GM12878 (cell line): ENCODE data around the gene CISD2. TPM values are rescaled to one million over a fixed set of nuclear protein-coding genes. Genes with fewer than 3 reads are reported as not detected.

Source experiments
- ATF7 ChIP-seq: fragments of 450-650 bp; IDR thresholded peaks from 2 replicates; pipeline ENCODE4 v1.6.1; 2016; ENCODE audit warnings: low read depth, mild to moderate bottlenecking
- CEBPB ChIP-seq, 2 experiments: fragments of 150-350 bp in 1 of 2; IDR thresholded peaks; 2 replicates each; pipeline ENCODE4 v1.6.1; 2012 to 2014; ENCODE audit warnings: low read depth in 2 of 2, low read length in 2 of 2, borderline replicate concordance in 1 of 2, inconsistent platforms in 1 of 2
- EP300 ChIP-seq, 2 experiments: fragments of 150-350 bp in 1 of 2; IDR thresholded peaks; 2 replicates each; pipeline ENCODE4 v1.6.1; 2011 to 2012; ENCODE audit warnings: low read depth in 2 of 2, low read length in 2 of 2, borderline replicate concordance in 1 of 2, improper control_type of control experiment in 1 of 2, inconsistent platforms in 1 of 2; ENCODE audit not compliant: control insufficient read depth in 1 of 2
- FOXM1 ChIP-seq: IDR thresholded peaks from 2 replicates; pipeline ENCODE4 v1.6.1; 2012; ENCODE audit warnings: low read depth, mild to moderate bottlenecking, inconsistent platforms, low read length, moderate library complexity
- GATAD2B ChIP-seq: fragments of 450-650 bp; conservative IDR thresholded peaks from 2 replicates; pipeline ENCODE4 v1.6.1; 2017; ENCODE audit warnings: low read depth, mild to moderate bottlenecking, moderate library complexity
- HDGF ChIP-seq: fragments of 450-650 bp; IDR thresholded peaks from 2 replicates; pipeline ENCODE4 v1.6.1; 2016; ENCODE audit warnings: antibody characterized with exemption
- KLF5 ChIP-seq: fragments of 450-650 bp; IDR thresholded peaks from 2 replicates; pipeline ENCODE4 v1.6.1; 2014; ENCODE audit warnings: mild to moderate bottlenecking; ENCODE audit not compliant: partially characterized antibody
- RAD51 ChIP-seq: fragments of 450-650 bp; IDR thresholded peaks from 2 replicates; pipeline ENCODE4 v1.6.1; 2016; ENCODE audit warnings: moderate library complexity, mild to moderate bottlenecking, inconsistent platforms
- RCOR1 ChIP-seq: conservative IDR thresholded peaks from 2 replicates; pipeline ENCODE4 v1.6.1; 2012; ENCODE audit warnings: low read depth, low read length, improper control_type of control experiment
- REST ChIP-seq: IDR thresholded peaks from 2 replicates; pipeline ENCODE4 v1.6.1; 2012; ENCODE audit warnings: mild to moderate bottlenecking, low read depth, low read length
- RUNX3 ChIP-seq: IDR thresholded peaks from 2 replicates; pipeline ENCODE4 v1.6.1; 2012; ENCODE audit warnings: low read length, inconsistent platforms
- USF2 ChIP-seq: IDR thresholded peaks from 2 replicates; pipeline ENCODE4 v1.6.1; 2011; ENCODE audit warnings: low read depth, low read length, improper control_type of control experiment, borderline replicate concordance
- ZSCAN29 ChIP-seq: fragments of 450-650 bp; IDR thresholded peaks from 2 replicates; pipeline ENCODE4 v1.6.1; 2017; ENCODE audit warnings: mild to moderate bottlenecking, moderate library complexity
- polyA plus RNA-seq, 11 experiments: library from polyadenylated mRNA; depleted of rRNA in 4 of 11; unstranded in 6 of 11; stranded (reverse) in 5 of 11; fragments of >200 nt; fragmentation: Nextera tagmentation in 4 of 11; fragmentation: Illumina TruSeq in 1 of 11; extraction: Ambion mirVana in 4 of 11; extraction: Trizol in 1 of 11; gene quantifications; 1 replicate in 1 of 11; 2 replicates in 10 of 11; pipeline versions ENCODE4 v1.2.1 to v1.2.3, GENCODE V29; 2011 to 2016; ENCODE audit warnings: inconsistent platforms in 2 of 11, missing spikeins in 2 of 11, low read depth in 1 of 11
- total RNA-seq, 4 experiments: library from RNA; depleted of rRNA in 3 of 4; stranded (reverse); fragments of >200 nt in 3 of 4; fragmentation: Illumina TruSeq in 1 of 4; extraction: Trizol in 1 of 4; gene quantifications; 2 replicates each; pipeline versions ENCODE4 v1.2.1 to v1.2.3, GENCODE V29; 2013 to 2021
- TF ChIP-seq, protein P1 (sequence below): IDR thresholded peaks from 2 replicates; pipeline ENCODE4 v1.6.1; 2012; ENCODE audit warnings: low read depth, low read length, improper control_type of control experiment
- TF ChIP-seq, protein P2 (sequence below): IDR thresholded peaks from 2 replicates; pipeline ENCODE4 v1.6.1; 2011; ENCODE audit warnings: borderline replicate concordance, low read depth, mild to moderate bottlenecking, moderate library complexity, mixed read lengths, low read length; ENCODE audit not compliant: insufficient read depth; ENCODE audit errors: extremely low read length
- TF ChIP-seq, protein P3 (sequence below): fragments of 450-650 bp; IDR thresholded peaks from 2 replicates; pipeline ENCODE4 v1.6.1; 2014; ENCODE audit warnings: mild to moderate bottlenecking
- TF ChIP-seq, protein P4 (sequence below): fragments of 450-650 bp; IDR thresholded peaks from 2 replicates; pipeline ENCODE4 v1.6.1; 2018; ENCODE audit warnings: mild to moderate bottlenecking, low read depth, moderate library complexity; ENCODE audit not compliant: partially characterized antibody

The CISD2 gene
- total and polyA plus RNA-seq, 10 of the 15 experiments (the other 5 are each of a cell fraction or from before 2014, with no cell fraction given), result 29.5 to 132 (median 38.9) TPM

DNA sequence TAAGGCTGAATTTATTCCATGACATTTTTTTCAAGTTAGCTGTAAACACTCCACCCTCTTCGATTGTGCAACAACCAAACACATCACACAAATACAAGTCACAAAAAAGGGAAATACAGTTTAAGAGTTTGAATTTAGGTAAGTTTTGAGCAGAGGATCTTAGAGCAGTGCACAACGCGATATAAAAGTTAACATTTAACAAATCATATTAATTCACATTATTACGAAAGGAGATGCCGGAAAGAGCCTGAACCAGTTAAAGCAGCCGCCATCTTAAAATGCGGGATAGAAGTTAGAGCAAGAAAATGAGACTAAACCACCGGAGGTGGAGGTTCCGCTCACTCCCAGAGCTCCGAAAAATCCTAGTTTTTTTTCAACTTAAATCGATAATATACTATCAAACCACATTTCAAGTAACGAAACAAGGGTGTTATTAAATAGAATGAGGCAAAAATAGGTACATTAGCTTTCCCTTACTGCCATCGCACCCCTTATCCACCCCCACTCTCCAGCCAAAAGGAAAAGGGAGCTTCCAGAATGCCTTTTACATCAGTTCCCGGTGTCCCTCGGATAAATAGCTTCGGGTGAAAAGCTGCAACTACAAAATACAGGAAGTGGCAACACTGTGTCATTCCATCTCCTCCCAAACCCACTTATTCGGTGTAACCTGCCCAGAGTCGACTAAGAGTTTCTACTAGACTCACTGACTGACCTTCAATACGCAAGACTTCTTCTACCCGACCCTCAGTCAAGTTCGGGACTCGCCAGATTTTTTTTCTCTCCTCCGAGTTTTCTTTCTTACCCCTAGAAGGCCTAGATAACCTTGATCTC is 43.3 kb upstream of the CISD2 start (continued):
- TF ChIP-seq, protein P1, sequence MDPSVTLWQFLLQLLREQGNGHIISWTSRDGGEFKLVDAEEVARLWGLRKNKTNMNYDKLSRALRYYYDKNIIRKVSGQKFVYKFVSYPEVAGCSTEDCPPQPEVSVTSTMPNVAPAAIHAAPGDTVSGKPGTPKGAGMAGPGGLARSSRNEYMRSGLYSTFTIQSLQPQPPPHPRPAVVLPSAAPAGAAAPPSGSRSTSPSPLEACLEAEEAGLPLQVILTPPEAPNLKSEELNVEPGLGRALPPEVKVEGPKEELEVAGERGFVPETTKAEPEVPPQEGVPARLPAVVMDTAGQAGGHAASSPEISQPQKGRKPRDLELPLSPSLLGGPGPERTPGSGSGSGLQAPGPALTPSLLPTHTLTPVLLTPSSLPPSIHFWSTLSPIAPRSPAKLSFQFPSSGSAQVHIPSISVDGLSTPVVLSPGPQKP, result no peak
- peak; percentile 88 for TF ChIP-seq ATF7
- TF ChIP-seq EP300 (IDR thresholded peaks at IDR 0.05; ENCODE audit: borderline replicate concordance in 1 of 2, control insufficient read depth in 1 of 2, low read depth in 2 of 2, low read length in 2 of 2), result 0 out of 4 replicates have a peak, but pooled peaks of 1 of the 2 experiments have one; percentile 14
- no peak for TF ChIP-seq FOXM1
- TF ChIP-seq CEBPB (IDR thresholded peaks at IDR 0.05; ENCODE audit: borderline replicate concordance in 1 of 2, low read depth in 2 of 2, low read length in 2 of 2), result peak in 1 of 2 experiments; percentile 53; a peak in 1 of 4 replicates
- TF ChIP-seq HDGF, result no peak
- TF ChIP-seq GATAD2B, result no peak
- peak; percentile 38; the same call in 1 of the 2 replicates for TF ChIP-seq RUNX3
- no peak for TF ChIP-seq KLF5
- TF ChIP-seq, protein P2, sequence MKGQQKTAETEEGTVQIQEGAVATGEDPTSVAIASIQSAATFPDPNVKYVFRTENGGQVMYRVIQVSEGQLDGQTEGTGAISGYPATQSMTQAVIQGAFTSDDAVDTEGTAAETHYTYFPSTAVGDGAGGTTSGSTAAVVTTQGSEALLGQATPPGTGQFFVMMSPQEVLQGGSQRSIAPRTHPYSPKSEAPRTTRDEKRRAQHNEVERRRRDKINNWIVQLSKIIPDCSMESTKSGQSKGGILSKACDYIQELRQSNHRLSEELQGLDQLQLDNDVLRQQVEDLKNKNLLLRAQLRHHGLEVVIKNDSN, result no peak
- TF ChIP-seq RAD51, result no peak
- TF ChIP-seq, protein P3, sequence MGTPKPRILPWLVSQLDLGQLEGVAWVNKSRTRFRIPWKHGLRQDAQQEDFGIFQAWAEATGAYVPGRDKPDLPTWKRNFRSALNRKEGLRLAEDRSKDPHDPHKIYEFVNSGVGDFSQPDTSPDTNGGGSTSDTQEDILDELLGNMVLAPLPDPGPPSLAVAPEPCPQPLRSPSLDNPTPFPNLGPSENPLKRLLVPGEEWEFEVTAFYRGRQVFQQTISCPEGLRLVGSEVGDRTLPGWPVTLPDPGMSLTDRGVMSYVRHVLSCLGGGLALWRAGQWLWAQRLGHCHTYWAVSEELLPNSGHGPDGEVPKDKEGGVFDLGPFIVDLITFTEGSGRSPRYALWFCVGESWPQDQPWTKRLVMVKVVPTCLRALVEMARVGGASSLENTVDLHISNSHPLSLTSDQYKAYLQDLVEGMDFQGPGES, result no peak
- no peak for TF ChIP-seq RCOR1
- no peak for TF ChIP-seq ZSCAN29
- no peak for TF ChIP-seq USF2
- TF ChIP-seq REST, result no peak
- TF ChIP-seq, protein P4, sequence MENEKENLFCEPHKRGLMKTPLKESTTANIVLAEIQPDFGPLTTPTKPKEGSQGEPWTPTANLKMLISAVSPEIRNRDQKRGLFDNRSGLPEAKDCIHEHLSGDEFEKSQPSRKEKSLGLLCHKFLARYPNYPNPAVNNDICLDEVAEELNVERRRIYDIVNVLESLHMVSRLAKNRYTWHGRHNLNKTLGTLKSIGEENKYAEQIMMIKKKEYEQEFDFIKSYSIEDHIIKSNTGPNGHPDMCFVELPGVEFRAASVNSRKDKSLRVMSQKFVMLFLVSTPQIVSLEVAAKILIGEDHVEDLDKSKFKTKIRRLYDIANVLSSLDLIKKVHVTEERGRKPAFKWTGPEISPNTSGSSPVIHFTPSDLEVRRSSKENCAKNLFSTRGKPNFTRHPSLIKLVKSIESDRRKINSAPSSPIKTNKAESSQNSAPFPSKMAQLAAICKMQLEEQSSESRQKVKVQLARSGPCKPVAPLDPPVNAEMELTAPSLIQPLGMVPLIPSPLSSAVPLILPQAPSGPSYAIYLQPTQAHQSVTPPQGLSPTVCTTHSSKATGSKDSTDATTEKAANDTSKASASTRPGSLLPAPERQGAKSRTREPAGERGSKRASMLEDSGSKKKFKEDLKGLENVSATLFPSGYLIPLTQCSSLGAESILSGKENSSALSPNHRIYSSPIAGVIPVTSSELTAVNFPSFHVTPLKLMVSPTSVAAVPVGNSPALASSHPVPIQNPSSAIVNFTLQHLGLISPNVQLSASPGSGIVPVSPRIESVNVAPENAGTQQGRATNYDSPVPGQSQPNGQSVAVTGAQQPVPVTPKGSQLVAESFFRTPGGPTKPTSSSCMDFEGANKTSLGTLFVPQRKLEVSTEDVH, result no peak
